Colonic mucosa (tissue), 4 donors: ENCODE results near the gene FRS2. TPM values are rescaled to one million over a fixed set of nuclear protein-coding genes. Genes with fewer than 3 reads are reported as not detected.

ENCODE experiments used
- DNase-seq: peaks from one replicate; pipeline ENCODE4 v3.0.0-alpha.2; 2020
- H3K27ac ChIP-seq: fragments of 200-600 bp; one replicate; pipeline ENCODE4 v1.8.0; 2021
- H3K27me3 ChIP-seq: fragments of 200-600 bp; one replicate; pipeline ENCODE4 v1.8.0; 2021
- H3K36me3 ChIP-seq: fragments of 200-600 bp; one replicate; pipeline ENCODE4 v1.8.0; 2021
- H3K4me1 ChIP-seq: fragments of 200-600 bp; one replicate; pipeline ENCODE4 v1.8.0; 2021; ENCODE audit warnings: mild to moderate bottlenecking
- H3K4me3 ChIP-seq: fragments of 200-600 bp; one replicate; pipeline ENCODE4 v1.8.0; 2021
- H3K9ac ChIP-seq, 2 donors: one replicate each; pipeline ENCODE4 v1.7.0; 2013; ENCODE audit warnings: control low read depth in 2 of 2, low read depth in 2 of 2, low read length in 2 of 2
- H3K9me3 ChIP-seq: fragments of 200-600 bp; one replicate; pipeline ENCODE4 v1.8.0; 2021
- intact Hi-C: fragments of 100-400 bp; cut with DNase I; formaldehyde crosslinking; loops from one replicate; pipeline ENCODE4 v1.14.1; 2022
- microRNA-seq: library from miRNA; unstranded; fragments of <30 nt; microRNA quantifications from one replicate; pipeline ENCODE4, GENCODE V29; 2019
- total RNA-seq, 2 donors: library from RNA; stranded (reverse); fragmentation: NEBNext Ultra II Directional in 1 of 2; extraction: Animal tissue kit (Norgen Biotek cat#: 25700) in 1 of 2; gene quantifications; one replicate each; pipeline ENCODE4 v1.2.1, GENCODE V29; 2021
- TF ChIP-seq, protein P1 (sequence below): fragments of 200-600 bp; IDR thresholded peaks from one replicate; pipeline ENCODE4 v1.8.0; 2022; ENCODE audit warnings: antibody characterized with exemption, mild to moderate bottlenecking
- donor health status: healthy.
- donor health status: DM: no; HTN: no; CAD: no.
- donor health status: DM: no; HTN: no; CAD: no.

FRS2 gene
- total RNA-seq, 2 donors from 2014 or later = 22.4 to 28.4 TPM

DNA sequence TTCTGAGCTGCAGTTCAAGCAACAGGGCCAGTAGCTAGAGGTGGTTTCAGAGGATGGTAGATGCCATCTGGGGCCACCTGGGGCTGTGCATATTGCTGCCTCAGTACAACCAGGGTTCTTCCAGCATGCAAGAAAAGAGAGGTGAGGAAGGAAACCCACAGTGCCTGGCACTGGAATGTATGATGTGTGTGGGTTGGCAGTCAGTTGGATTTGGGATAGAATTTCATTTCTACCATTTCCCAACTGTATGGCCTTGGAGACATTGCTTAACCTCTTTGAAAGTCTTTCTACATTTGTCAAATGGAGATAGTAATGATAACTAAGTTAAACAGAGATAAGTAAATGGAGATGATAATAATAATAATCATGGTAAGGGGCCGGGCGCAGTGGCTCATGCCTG, 150.7 kb downstream of the FRS2 start:
- H3K27ac ChIP-seq = no peak overlapping the region
- no peaks in the 10 kb centered on the region for H3K27me3 ChIP-seq
- TF ChIP-seq, protein P1, sequence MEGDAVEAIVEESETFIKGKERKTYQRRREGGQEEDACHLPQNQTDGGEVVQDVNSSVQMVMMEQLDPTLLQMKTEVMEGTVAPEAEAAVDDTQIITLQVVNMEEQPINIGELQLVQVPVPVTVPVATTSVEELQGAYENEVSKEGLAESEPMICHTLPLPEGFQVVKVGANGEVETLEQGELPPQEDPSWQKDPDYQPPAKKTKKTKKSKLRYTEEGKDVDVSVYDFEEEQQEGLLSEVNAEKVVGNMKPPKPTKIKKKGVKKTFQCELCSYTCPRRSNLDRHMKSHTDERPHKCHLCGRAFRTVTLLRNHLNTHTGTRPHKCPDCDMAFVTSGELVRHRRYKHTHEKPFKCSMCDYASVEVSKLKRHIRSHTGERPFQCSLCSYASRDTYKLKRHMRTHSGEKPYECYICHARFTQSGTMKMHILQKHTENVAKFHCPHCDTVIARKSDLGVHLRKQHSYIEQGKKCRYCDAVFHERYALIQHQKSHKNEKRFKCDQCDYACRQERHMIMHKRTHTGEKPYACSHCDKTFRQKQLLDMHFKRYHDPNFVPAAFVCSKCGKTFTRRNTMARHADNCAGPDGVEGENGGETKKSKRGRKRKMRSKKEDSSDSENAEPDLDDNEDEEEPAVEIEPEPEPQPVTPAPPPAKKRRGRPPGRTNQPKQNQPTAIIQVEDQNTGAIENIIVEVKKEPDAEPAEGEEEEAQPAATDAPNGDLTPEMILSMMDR = no peak
- H3K4me3 ChIP-seq = no peak overlapping the region
- intact Hi-C loops = no loop called here
- no peaks in the 10 kb centered on the region for H3K9me3 ChIP-seq
- H3K4me1 ChIP-seq = no peaks in the 10 kb centered on the region
- no peak for DNase-seq
- H3K9ac ChIP-seq = no peak overlapping the region
- H3K36me3 ChIP-seq = no peaks in the 10 kb centered on the region

DNA sequence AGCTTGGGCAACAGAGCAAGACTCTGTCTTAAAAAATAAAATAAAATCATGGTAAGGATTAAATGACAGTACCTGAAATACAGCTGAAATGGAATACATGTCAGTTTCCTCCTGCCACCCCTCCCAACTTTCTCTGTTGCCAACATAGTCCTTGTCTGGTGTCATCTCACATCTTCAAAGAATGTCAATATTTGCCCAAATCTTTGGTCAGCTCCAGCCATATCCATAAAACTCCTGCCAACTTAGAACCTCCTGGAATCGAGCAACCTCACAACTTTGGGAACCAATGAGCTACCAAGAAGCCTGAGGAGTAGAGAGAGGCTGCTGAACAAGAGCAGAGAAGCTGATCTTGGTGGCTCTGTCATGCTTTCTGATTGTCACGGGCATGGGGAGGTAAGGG, 151.4 kb downstream of the FRS2 start:
- no peak for DNase-seq
- TF ChIP-seq, protein P1 = no peak
- H3K4me1 ChIP-seq = no peaks in the 10 kb centered on the region
- no peak overlapping the region for H3K4me3 ChIP-seq
- H3K9me3 ChIP-seq = no peaks in the 10 kb centered on the region
- H3K27me3 ChIP-seq = no peaks in the 10 kb centered on the region
- no peak overlapping the region for H3K9ac ChIP-seq
- no peaks in the 10 kb centered on the region for H3K36me3 ChIP-seq
- intact Hi-C loops = no loop called here
- no peak overlapping the region for H3K27ac ChIP-seq

GRCh38 chr12:69623970-69624369, 153.8 kb downstream of the FRS2 start:
- no peak for DNase-seq
- intact Hi-C loops = no loop called here
- TF ChIP-seq, protein P1 = no peak

GRCh38 chr12:69627501-69627900, 157.3 kb downstream of the FRS2 start:
- TF ChIP-seq, protein P1 = no peak
- Histone ChIP-seq H3K9ac (no peak overlapping the region), H3K4me3 (no peak overlapping the region), H3K27me3 (no peaks in the 10 kb centered on the region), H3K27ac (no peak overlapping the region), H3K36me3 (no peaks in the 10 kb centered on the region), H3K4me1 (no peaks in the 10 kb centered on the region), H3K9me3 (no peaks in the 10 kb centered on the region)
- intact Hi-C loops = no loop called here
- no peak for DNase-seq

More at GRCh38 chr12:69623970-69624369, 153.8 kb downstream of the FRS2 start:
- no peaks in the 10 kb centered on the region for H3K4me1 ChIP-seq
- no peaks in the 10 kb centered on the region for H3K9me3 ChIP-seq
- H3K36me3 ChIP-seq = no peaks in the 10 kb centered on the region
- H3K4me3 ChIP-seq = no peak overlapping the region
- no peak overlapping the region for H3K9ac ChIP-seq
- no peak overlapping the region for H3K27ac ChIP-seq
- no peaks in the 10 kb centered on the region for H3K27me3 ChIP-seq

Small RNA genes lying within 50 kb of the gene (microRNA-seq; reads per million reads assigned to microRNA genes)
- gene MIR3913-1 (not detected), gene MIR3913-2 (not detected)

Other genes with a start within 250 kb of the FRS2 start
- 10 to 100 TPM; 46.7 to 61.3 TPM for gene CPSF6, start 230.8 kb upstream of the FRS2 start, total RNA-seq
- 100 to 1,000 TPM in 1 of 2 donors, 10 to 100 TPM in 1; 20.6 to 162 TPM for gene LYZ, start 122.0 kb upstream of the FRS2 start, total RNA-seq
- gene YEATS4, start 110.6 kb upstream of the FRS2 start, total RNA-seq = 10 to 100 TPM; 16.4 to 18.2 TPM
- gene CCT2, start 115.1 kb downstream of the FRS2 start, total RNA-seq = 100 to 1,000 TPM; 104 to 223 TPM
- gene LRRC10, start 140.5 kb downstream of the FRS2 start, total RNA-seq = not detected
- not detected for gene BEST3, start 228.9 kb downstream of the FRS2 start, total RNA-seq